ENCODE results near the gene UPK3A. TPM values are rescaled to one million over a fixed set of nuclear protein-coding genes. Genes with fewer than 3 reads are reported as not detected.
A peak's percentile ranks its signal among the peaks of the same experiment; 100 is the strongest.

Gene UPK3A
- total RNA-seq, 6 experiments from 2014 or later = not detected

DNA sequence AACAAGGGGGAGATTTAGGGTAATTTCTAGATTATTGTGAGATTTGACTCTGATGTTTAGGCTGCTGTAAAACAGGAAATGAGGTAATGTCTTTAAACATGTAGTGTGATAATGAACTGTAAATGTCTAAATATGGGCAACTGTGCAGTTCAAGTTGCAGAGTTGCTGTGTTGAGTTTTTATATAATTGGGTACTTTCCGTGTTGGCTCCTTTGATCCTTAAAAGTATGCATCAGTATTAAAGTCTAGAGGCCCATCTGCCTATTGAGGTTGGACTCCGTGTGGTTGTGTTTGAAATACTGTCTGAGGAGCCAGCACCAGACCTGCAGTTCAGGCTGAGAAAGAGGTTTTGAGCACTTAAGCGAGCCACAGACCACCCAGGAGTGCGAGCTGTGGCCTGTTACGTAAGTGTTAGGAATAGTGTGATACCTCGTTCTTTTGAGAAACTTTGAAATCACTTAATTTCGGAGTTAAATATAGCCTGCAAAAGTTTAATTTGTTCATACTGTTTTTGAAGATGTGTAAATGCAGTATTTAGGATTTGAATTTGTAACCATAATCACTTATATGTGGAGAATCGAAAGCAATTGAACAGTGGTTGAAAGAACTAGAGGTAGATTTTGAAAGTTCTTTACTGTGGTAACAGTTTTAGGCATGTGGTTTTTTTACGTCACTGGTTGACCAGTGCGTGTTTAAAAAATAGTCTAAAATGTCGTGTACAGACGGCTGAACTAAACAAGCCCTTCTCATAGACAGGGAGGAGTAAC, 34.0 kb downstream of the UPK3A start:
- peaks cover 12% of the 10 kb centered on the region for H3K36me3 Mint-ChIP-seq (ENCODE audit: low read depth)
- TF ChIP-seq, protein P1, sequence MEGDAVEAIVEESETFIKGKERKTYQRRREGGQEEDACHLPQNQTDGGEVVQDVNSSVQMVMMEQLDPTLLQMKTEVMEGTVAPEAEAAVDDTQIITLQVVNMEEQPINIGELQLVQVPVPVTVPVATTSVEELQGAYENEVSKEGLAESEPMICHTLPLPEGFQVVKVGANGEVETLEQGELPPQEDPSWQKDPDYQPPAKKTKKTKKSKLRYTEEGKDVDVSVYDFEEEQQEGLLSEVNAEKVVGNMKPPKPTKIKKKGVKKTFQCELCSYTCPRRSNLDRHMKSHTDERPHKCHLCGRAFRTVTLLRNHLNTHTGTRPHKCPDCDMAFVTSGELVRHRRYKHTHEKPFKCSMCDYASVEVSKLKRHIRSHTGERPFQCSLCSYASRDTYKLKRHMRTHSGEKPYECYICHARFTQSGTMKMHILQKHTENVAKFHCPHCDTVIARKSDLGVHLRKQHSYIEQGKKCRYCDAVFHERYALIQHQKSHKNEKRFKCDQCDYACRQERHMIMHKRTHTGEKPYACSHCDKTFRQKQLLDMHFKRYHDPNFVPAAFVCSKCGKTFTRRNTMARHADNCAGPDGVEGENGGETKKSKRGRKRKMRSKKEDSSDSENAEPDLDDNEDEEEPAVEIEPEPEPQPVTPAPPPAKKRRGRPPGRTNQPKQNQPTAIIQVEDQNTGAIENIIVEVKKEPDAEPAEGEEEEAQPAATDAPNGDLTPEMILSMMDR (IDR thresholded peaks at IDR 0.05) = no peak
- DNase-seq = no peak
- no peaks in the 10 kb centered on the region for H3K27me3 Mint-ChIP-seq (ENCODE audit: insufficient read depth)
- no peaks in the 10 kb centered on the region for H3K9me3 Mint-ChIP-seq
- peaks cover 25% of the 10 kb centered on the region for H3K4me1 Mint-ChIP-seq (ENCODE audit: low read depth)
- H3K27ac Mint-ChIP-seq = peak overlapping the region; percentile 93
- H3K4me3 Mint-ChIP-seq = peak overlapping the region; percentile 76

DNA sequence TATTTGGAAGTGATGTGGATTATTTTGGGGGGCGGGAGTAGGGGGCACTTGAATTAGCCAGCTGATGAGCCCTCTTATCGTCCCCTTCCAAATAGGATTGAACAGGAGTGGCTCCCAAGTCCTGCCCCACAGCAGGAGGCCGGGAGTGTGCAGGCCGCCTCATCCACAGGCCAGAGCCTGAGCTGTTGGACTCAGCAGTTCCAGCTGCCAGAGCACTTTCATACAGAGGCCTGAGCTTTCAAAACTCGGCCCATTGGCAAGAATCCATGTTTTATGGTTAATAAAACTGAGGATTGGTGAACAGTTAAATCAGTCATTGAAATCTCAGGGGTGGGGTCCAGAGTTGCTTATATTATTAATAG, 34.6 kb downstream of the UPK3A start:
- H3K36me3 Mint-ChIP-seq (ENCODE audit: low read depth) = peaks cover 16% of the 10 kb centered on the region
- H3K27ac Mint-ChIP-seq = peak overlapping the region; percentile 93
- no peak for DNase-seq
- H3K4me1 Mint-ChIP-seq (ENCODE audit: low read depth) = peaks cover 25% of the 10 kb centered on the region
- TF ChIP-seq, protein P1 (IDR thresholded peaks at IDR 0.05) = no peak
- H3K27me3 Mint-ChIP-seq (ENCODE audit: insufficient read depth) = no peaks in the 10 kb centered on the region
- H3K9me3 Mint-ChIP-seq = no peaks in the 10 kb centered on the region
- no peak overlapping the region for H3K4me3 Mint-ChIP-seq

DNA sequence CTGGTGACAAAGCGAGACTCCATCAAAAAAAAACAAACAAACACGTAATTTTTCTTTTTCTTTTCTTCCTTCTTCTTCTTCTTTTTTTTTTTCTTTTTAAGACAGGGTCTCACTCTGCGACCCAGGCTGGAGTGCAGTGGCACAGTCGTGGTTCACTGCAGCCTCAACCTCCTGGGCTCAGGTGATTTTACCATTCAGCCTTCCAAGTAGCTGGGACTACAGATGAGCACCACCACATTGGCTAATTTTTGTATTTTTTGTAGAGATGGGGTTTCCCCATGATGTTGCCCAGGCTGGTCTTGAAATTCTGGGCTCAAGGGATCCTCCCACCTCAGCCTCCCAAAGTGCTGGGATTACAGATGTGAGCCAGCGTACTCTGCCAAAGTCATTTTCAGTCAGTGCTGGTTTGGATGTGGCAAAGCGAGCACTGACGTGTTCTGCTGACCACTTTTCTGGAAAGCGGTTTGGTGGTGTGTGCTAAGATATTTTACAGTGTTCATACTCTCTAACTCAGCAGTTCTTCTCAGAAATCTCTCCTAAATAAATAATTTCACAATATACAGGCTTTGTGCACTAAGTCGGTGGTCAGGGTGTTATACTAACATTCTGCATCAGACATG, 35.7 kb downstream of the UPK3A start:
- Mint-ChIP-seq H3K36me3 (ENCODE audit: low read depth) (peaks cover 22% of the 10 kb centered on the region), H3K4me1 (ENCODE audit: low read depth) (peaks cover 25% of the 10 kb centered on the region), H3K27ac (no peak overlapping the region), H3K9me3 (no peaks in the 10 kb centered on the region), H3K27me3 (ENCODE audit: insufficient read depth) (no peaks in the 10 kb centered on the region), H3K4me3 (no peak overlapping the region)
- TF ChIP-seq, protein P1 (IDR thresholded peaks at IDR 0.05) = no peak
- DNase-seq = no peak

DNA sequence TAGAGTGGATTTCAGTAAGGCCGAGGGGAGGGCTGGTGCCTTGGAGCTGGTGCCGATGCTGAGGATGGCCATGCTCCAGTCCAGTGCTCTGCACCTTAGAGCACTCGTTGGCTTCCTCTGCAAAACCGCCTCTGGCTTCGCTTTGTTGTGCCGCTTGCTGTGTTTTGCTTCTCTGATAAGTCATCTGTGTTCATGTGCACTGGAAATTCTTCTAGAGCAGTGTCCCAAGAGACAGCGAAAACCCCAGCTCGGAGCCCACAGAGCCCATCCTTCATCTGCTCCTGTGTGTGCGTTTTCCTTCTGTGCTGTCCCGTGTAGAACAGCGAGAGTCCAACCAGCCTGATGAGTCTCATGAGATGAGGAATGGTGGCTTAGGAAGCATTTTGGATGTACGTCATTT, 37.1 kb downstream of the UPK3A start:
- H3K27ac Mint-ChIP-seq = no peak overlapping the region
- no peaks in the 10 kb centered on the region for H3K9me3 Mint-ChIP-seq
- no peaks in the 10 kb centered on the region for H3K27me3 Mint-ChIP-seq (ENCODE audit: insufficient read depth)
- H3K4me3 Mint-ChIP-seq = no peak overlapping the region
- DNase-seq = no peak
- H3K4me1 Mint-ChIP-seq (ENCODE audit: low read depth) = peaks cover 25% of the 10 kb centered on the region
- H3K36me3 Mint-ChIP-seq (ENCODE audit: low read depth) = peaks cover 26% of the 10 kb centered on the region
- TF ChIP-seq, protein P1 (IDR thresholded peaks at IDR 0.05) = no peak

DNA sequence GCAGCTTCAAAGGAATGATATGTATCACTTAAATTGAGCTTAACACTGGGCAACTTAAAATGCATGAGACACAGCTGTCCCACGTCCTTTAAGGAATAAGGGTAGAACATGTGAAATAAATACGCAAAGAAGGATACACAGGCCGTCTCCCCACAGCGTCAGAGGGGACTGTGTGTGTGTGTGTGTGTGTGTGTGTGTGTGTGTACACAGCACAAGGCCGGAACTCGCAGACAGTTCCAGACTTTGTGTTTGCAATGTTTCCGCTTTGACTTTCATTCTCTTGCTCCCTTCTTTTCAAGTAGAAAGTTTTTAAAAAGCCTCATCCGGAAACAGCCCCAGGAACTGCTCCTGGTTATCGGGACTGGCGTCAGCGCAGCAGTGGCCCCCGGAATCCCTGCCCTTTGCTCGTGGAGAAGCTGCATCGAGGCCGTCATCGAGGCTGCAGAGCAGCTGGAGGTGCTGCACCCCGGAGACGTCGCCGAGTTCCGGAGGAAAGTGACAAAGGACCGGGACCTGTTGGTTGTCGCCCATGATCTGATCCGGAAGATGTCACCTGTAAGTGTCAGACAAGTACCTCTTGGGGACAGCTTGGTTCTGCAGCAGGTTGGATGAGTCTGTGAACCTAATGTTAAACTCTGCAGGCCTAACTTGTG, 38.2 kb downstream of the UPK3A start:
- Mint-ChIP-seq H3K4me3 (no peak overlapping the region), H3K36me3 (ENCODE audit: low read depth) (peaks cover 26% of the 10 kb centered on the region), H3K4me1 (ENCODE audit: low read depth) (peaks cover 19% of the 10 kb centered on the region), H3K9me3 (no peaks in the 10 kb centered on the region), H3K27me3 (ENCODE audit: insufficient read depth) (no peaks in the 10 kb centered on the region), H3K27ac (no peak overlapping the region)
- no peak for DNase-seq
- TF ChIP-seq, protein P1 (IDR thresholded peaks at IDR 0.05) = no peak

Data from HFFc6 (cell line).